Left lung (tissue), 10 donors: ENCODE results near the gene PIGL. TPM values are rescaled to one million over a fixed set of nuclear protein-coding genes. Genes with fewer than 3 reads are reported as not detected.

Source experiments
- ATAC-seq: fragments of 200-7000 bp; cut with Tn5 transposase; one replicate; pipeline ENCODE4 v1.9.1; 2020; ENCODE audit warnings: moderate library complexity
- DNase-seq, 4 donors: peaks; one replicate each; pipeline ENCODE4 v3.0.0-alpha.2; 2013 to 2020
- H3K27ac ChIP-seq, 2 donors: fragments of 200-600 bp; sonication (generic) in 1 of 2; one replicate each; pipeline versions ENCODE4 v1.5.0 to v1.8.0; 2020 to 2021
- H3K27me3 ChIP-seq, 2 donors: fragments of 200-600 bp; sonication (generic) in 1 of 2; one replicate each; pipeline versions ENCODE4 v1.5.0 to v1.8.0; 2020 to 2021
- H3K36me3 ChIP-seq, 2 donors: fragments of 200-600 bp; sonication (generic) in 1 of 2; one replicate each; pipeline versions ENCODE4 v1.5.0 to v1.8.0; 2020 to 2021
- H3K4me1 ChIP-seq, 2 donors: fragments of 200-600 bp; one replicate each; pipeline ENCODE4 v1.8.0; 2021
- H3K4me3 ChIP-seq, 2 donors: fragments of 200-600 bp; sonication (generic) in 1 of 2; one replicate each; pipeline versions ENCODE4 v1.5.0 to v1.8.0; 2020 to 2021; ENCODE audit warnings: mild to moderate bottlenecking in 1 of 2
- H3K9me3 ChIP-seq, 2 donors: fragments of 200-600 bp; sonication (generic) in 1 of 2; one replicate each; pipeline versions ENCODE4 v1.5.0 to v1.8.0; 2020 to 2021
- CTCF ChIP-seq, 2 donors: fragments of 200-600 bp; sonication (generic) in 1 of 2; IDR thresholded peaks; one replicate each; pipeline versions ENCODE4 v1.5.0 to v1.8.0; 2021; ENCODE audit warnings: antibody characterized with exemption in 2 of 2
- intact Hi-C, 2 donors: fragments of 100-400 bp; cut with DNase I; formaldehyde crosslinking; loops; one replicate each; pipeline versions ENCODE4 v1.11.2 to v1.14.2; 2022
- microRNA-seq, 2 donors: library from miRNA; unstranded; fragments of <30 nt; microRNA quantifications; one replicate each; pipeline ENCODE4, GENCODE V29; 2019
- polyA plus RNA-seq, 6 donors: library from polyadenylated mRNA; unstranded; fragments of 120-200 nt; gene quantifications; one replicate each; pipeline ENCODE4 v1.2.1, GENCODE V29; 2013; ENCODE audit not compliant: insufficient read length in 6 of 6
- total RNA-seq, 2 donors: library from RNA; stranded (reverse); fragmentation: NEBNext Ultra II Directional; extraction: Animal tissue kit (Norgen Biotek cat#: 25700); gene quantifications; one replicate each; pipeline ENCODE4 v1.2.1, GENCODE V29; 2021
- donor health status: DM: no; HTN: yes; CAD: no.
- donor health status: DM: no; HTN: no; CAD: no.

The PIGL gene
- total and polyA plus RNA-seq, 8 donors = 15.9 to 56.0 (median 40.5) TPM

- peaks cover 0 to 4% of the 10 kb centered on the region in 2 donors for H3K4me1 ChIP-seq
- no peaks in the 10 kb centered on the region for H3K36me3 ChIP-seq
- no peak overlapping the region for H3K27ac ChIP-seq
- H3K9me3 ChIP-seq = no peaks in the 10 kb centered on the region
- ATAC-seq = peak; percentile 98
- no peaks in the 10 kb centered on the region for H3K27me3 ChIP-seq
- intact Hi-C loops = loop anchor here in 1 of 2 donors (10.0 kb wide), 1 partner anchor 71 kb away; no protein-coding TSS in a partner anchor
- no peak overlapping the region for H3K4me3 ChIP-seq
- DNase-seq = peak in 2 of 4 donors; percentile 61 to 76
- TF ChIP-seq CTCF (IDR thresholded peaks at IDR 0.05) = peak; percentile 92 to 95
These were observed 146.9 kb downstream of the PIGL start for GRCh38 chr17:16363749-16364536.

GRCh38 chr17:16364625-16365024, 147.6 kb downstream of the PIGL start:
- TF ChIP-seq CTCF (IDR thresholded peaks at IDR 0.05) = no peak
- H3K4me3 ChIP-seq = no peak overlapping the region
- intact Hi-C loops = loop anchor here in 1 of 2 donors (10.0 kb wide), 1 partner anchor 70 kb away; no protein-coding TSS in a partner anchor
- H3K27me3 ChIP-seq = no peaks in the 10 kb centered on the region
- no peaks in the 10 kb centered on the region for H3K9me3 ChIP-seq
- ATAC-seq = peak; percentile 8
- no peaks in the 10 kb centered on the region for H3K36me3 ChIP-seq
- peaks cover 0 to 4% of the 10 kb centered on the region in 2 donors for H3K4me1 ChIP-seq
- H3K27ac ChIP-seq = no peak overlapping the region
- no peak for DNase-seq

- peak in 1 of 4 donors; percentile 49 for DNase-seq
- peak overlapping the region in 1 of 2 donors; percentile 45 for H3K27ac ChIP-seq
- TF ChIP-seq CTCF (IDR thresholded peaks at IDR 0.05) = no peak
- H3K27me3 ChIP-seq = no peaks in the 10 kb centered on the region
- H3K36me3 ChIP-seq = no peaks in the 10 kb centered on the region
- intact Hi-C loops = no loop called here
- H3K4me3 ChIP-seq = no peak overlapping the region
- ATAC-seq = no peak
- peaks cover 0 to 11% of the 10 kb centered on the region in 2 donors for H3K4me1 ChIP-seq
- H3K9me3 ChIP-seq = no peaks in the 10 kb centered on the region
These were observed 154.7 kb downstream of the PIGL start for GRCh38 chr17:16371742-16372141.

- Histone ChIP-seq H3K9me3 (no peaks in the 10 kb centered on the region), H3K27ac (peak overlapping the region; percentile 45 to 53), H3K4me3 (no peak overlapping the region), H3K36me3 (no peaks in the 10 kb centered on the region), H3K27me3 (no peaks in the 10 kb centered on the region), H3K4me1 (peaks cover 0 to 19% of the 10 kb centered on the region in 2 donors)
- peak in 1 of 4 donors; percentile 75 for DNase-seq
- TF ChIP-seq CTCF (IDR thresholded peaks at IDR 0.05) = no peak
- peak; percentile 62 for ATAC-seq
- intact Hi-C loops = no loop called here
These were observed 157.3 kb downstream of the PIGL start for GRCh38 chr17:16374146-16374938.

Small RNA genes lying within 50 kb of the gene (microRNA-seq; reads per million reads assigned to microRNA genes)
- gene MIR1288 = 0 to 0.17 reads per million in 2 donors

Other genes starting within 250 kb of the PIGL start
- gene ZSWIM7, start 217.5 kb upstream of the PIGL start, total RNA-seq = 10 to 100 TPM; 22.6 to 26.7 TPM
- 10 to 100 TPM; 54.2 to 64.4 (median 56.1) TPM for gene ZSWIM7, start 217.5 kb upstream of the PIGL start, polyA plus RNA-seq
- gene TTC19, start 217.4 kb upstream of the PIGL start, total RNA-seq = 10 to 100 TPM; 31.6 to 34.0 TPM
- 10 to 100 TPM; 56.8 to 70.5 (median 64.0) TPM for gene TTC19, start 217.4 kb upstream of the PIGL start, polyA plus RNA-seq
- gene NCOR1, start 1.7 kb upstream of the PIGL start, total RNA-seq = 100 to 1,000 TPM; 116 to 139 TPM
- 100 to 1,000 TPM; 110 to 129 (median 115) TPM for gene NCOR1, start 1.7 kb upstream of the PIGL start, polyA plus RNA-seq
- 10 to 100 TPM; 11.5 to 13.5 TPM for gene CENPV, start 136.3 kb downstream of the PIGL start, total RNA-seq
- 10 to 100 TPM; 71.6 to 92.6 (median 78.8) TPM for gene CENPV, start 136.3 kb downstream of the PIGL start, polyA plus RNA-seq
- gene UBB, start 163.9 kb downstream of the PIGL start, total RNA-seq = 1,000 to 10,000 TPM; 1,151 to 1,430 TPM
- 1,000 to 10,000 TPM; 1,641 to 2,150 (median 1,838) TPM for gene UBB, start 163.9 kb downstream of the PIGL start, polyA plus RNA-seq
- gene TRPV2, start 198.4 kb downstream of the PIGL start, total RNA-seq = 10 to 100 TPM; 58.0 to 97.7 TPM
- 10 to 100 TPM in 4 of 6 donors, 1 to 10 TPM in 2; 9.2 to 15.1 (median 10.7) TPM for gene TRPV2, start 198.4 kb downstream of the PIGL start, polyA plus RNA-seq